NB4 (cell line): ENCODE measurements around the gene ANAPC7.

Source experiments
- CTCF ChIP-seq: IDR thresholded peaks from one replicate; pipeline ENCODE4 v1.5.1; 2012; ENCODE audit warnings: low read depth, low read length
- MAX ChIP-seq: IDR thresholded peaks from 2 replicates; pipeline ENCODE4 v1.6.1; 2011; ENCODE audit warnings: low read depth, low read length
- MYC ChIP-seq: IDR thresholded peaks from 2 replicates; pipeline ENCODE4 v1.6.1; 2011; ENCODE audit warnings: low read depth, low read length
- POLR2A ChIP-seq: IDR thresholded peaks from 2 replicates; pipeline ENCODE4 v1.6.1; 2011; ENCODE audit warnings: mild to moderate bottlenecking; ENCODE audit not compliant: insufficient read length; ENCODE audit errors: extremely low read depth

- TF ChIP-seq POLR2A, result no peak
- no peak for TF ChIP-seq CTCF
- TF ChIP-seq MAX, result no peak
- no peak for TF ChIP-seq MYC
Measured at GRCh38 chr12:110343114-110343513, 60.4 kb downstream of the ANAPC7 start.
